Ovary (tissue), 9 donors: ENCODE results near the gene HRC. TPM values are rescaled to one million over a fixed set of nuclear protein-coding genes. Genes with fewer than 3 reads are reported as not detected.

Experiments used
- DNase-seq, 5 donors: peaks; one replicate each; pipeline ENCODE4 v3.0.0-alpha.2; 2019 to 2020
- H3K27ac ChIP-seq, 2 donors: fragments of 200-600 bp; one replicate each; pipeline versions ENCODE4 v1.5.1 to v1.8.0; 2019 to 2022
- H3K27me3 ChIP-seq: fragments of 200-600 bp; one replicate; pipeline ENCODE4 v1.8.0; 2022
- H3K36me3 ChIP-seq: fragments of 200-600 bp; sonication (generic); one replicate; pipeline ENCODE4 v1.5.1; 2019
- H3K4me1 ChIP-seq: one replicate; pipeline ENCODE4 v1.8.1; 2013; ENCODE audit warnings: mild to moderate bottlenecking, moderate library complexity; ENCODE audit not compliant: insufficient read depth
- H3K4me3 ChIP-seq: fragments of 200-600 bp; sonication (generic); one replicate; pipeline ENCODE4 v1.5.1; 2017
- H3K9me3 ChIP-seq, 2 donors: fragments of 200-600 bp in 1 of 2; sonication (generic) in 1 of 2; one replicate each; pipeline versions ENCODE4 v1.5.1 to v1.8.1; 2013 to 2019; ENCODE audit warnings: mild to moderate bottlenecking in 1 of 2, moderate library complexity in 1 of 2
- EP300 ChIP-seq: sonication (generic); formaldehyde crosslinking; IDR thresholded peaks from one replicate; pipeline ENCODE4 v1.6.1; 2017; ENCODE audit warnings: antibody characterized with exemption
- POLR2A ChIP-seq: fragments of 450-650 bp; IDR thresholded peaks from one replicate; pipeline ENCODE4 v1.6.1; 2017; ENCODE audit warnings: antibody characterized with exemption, mild to moderate bottlenecking, moderate library complexity
- WGBS, 3 donors: extraction: QIAGEN DNeasy Blood & Tissue Kit in 1 of 3; methylation state at CpG; one replicate each; pipeline versions ENCODE4 v1.1.5 to v1.1.7; 2013 to 2017; 5-methylcytosine and 5-hydroxymethylcytosine counted together
- intact Hi-C, 4 donors: fragments of 100-400 bp; cut with DNase I; formaldehyde crosslinking; loops; one replicate each; pipeline versions ENCODE4 v1.11.0 to v1.15.1; 2022 to 2023
- polyA plus RNA-seq, 2 donors: library from polyadenylated mRNA; stranded (reverse); fragments of 200-250 nt in 1 of 2; fragments of 350-450 nt in 1 of 2; fragmentation: Illumina TruSeq in 1 of 2; extraction: RNeasy Lipid Tissue Mini Kit (QIAGEN cat#74804) in 1 of 2; gene quantifications; one replicate each; pipeline ENCODE4 v1.2.3, GENCODE V29; 2013 to 2014
- total RNA-seq, 7 donors: library from RNA; depleted of rRNA in 2 of 7; stranded (reverse); fragments of >200 nt in 2 of 7; fragmentation: NEBNext Ultra II Directional in 3 of 7; extraction: Animal tissue kit (Norgen Biotek cat#: 25700) in 3 of 7; gene quantifications; one replicate each; pipeline versions ENCODE4 v1.1.0 to v1.2.4, GENCODE V29; 2016 to 2023
- TF ChIP-seq, protein P1 (sequence below), 3 donors: fragments of 450-650 bp in 2 of 3; fragments of 200-600 bp in 1 of 3; IDR thresholded peaks; one replicate each; pipeline versions ENCODE4 v1.5.1 to v1.8.0; 2016 to 2022; ENCODE audit warnings: antibody characterized with exemption in 3 of 3, mild to moderate bottlenecking in 1 of 3
- donor health status: DM: no; HTN: no; CAD: no; lungs with moderate emphysema.
- donor health status: DM: no; HTN: no; CAD: no.
- donor health status: Bipolar disorder and iron deficiency.
- donor health status: DM: yes; HTN: yes; CAD: no.
- donor health status: DM: no; HTN: no; CAD: no.
- donor health status: DM: yes; HTN: yes; CAD: no.

Gene HRC
- total and polyA plus RNA-seq, 9 donors: 0.36 to 10.5 (median 2.2) TPM

GRCh38 chr19:49102303-49102702 is 52.9 kb downstream of the HRC start:
- no peak for DNase-seq
- TF ChIP-seq POLR2A: no peak
- TF ChIP-seq EP300: no peak
- TF ChIP-seq, protein P1, sequence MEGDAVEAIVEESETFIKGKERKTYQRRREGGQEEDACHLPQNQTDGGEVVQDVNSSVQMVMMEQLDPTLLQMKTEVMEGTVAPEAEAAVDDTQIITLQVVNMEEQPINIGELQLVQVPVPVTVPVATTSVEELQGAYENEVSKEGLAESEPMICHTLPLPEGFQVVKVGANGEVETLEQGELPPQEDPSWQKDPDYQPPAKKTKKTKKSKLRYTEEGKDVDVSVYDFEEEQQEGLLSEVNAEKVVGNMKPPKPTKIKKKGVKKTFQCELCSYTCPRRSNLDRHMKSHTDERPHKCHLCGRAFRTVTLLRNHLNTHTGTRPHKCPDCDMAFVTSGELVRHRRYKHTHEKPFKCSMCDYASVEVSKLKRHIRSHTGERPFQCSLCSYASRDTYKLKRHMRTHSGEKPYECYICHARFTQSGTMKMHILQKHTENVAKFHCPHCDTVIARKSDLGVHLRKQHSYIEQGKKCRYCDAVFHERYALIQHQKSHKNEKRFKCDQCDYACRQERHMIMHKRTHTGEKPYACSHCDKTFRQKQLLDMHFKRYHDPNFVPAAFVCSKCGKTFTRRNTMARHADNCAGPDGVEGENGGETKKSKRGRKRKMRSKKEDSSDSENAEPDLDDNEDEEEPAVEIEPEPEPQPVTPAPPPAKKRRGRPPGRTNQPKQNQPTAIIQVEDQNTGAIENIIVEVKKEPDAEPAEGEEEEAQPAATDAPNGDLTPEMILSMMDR (IDR thresholded peaks at IDR 0.05): no peak
- Histone ChIP-seq H3K27me3 (no peaks in the 10 kb centered on the region), H3K4me1 (no peaks in the 10 kb centered on the region), H3K27ac (no peak overlapping the region), H3K9me3 (no peaks in the 10 kb centered on the region), H3K36me3 (no peaks in the 10 kb centered on the region), H3K4me3 (no peak overlapping the region)
- intact Hi-C loops: loop anchor here in 1 of 4 donors (5.0 kb wide), 1 partner anchor 45 kb away; no protein-coding TSS in a partner anchor
- 79 to 83% (median 81%) methylated on average over 12 of the region's 12 CpGs for WGBS, 3 donors

Other genes with a start within 250 kb of the HRC start
- gene DHDH, start 221.7 kb downstream of the HRC start, total RNA-seq: under 1 TPM in 4 of 7 donors, not detected in 3; 0.28 to 0.78 (median 0.68) TPM
- under 1 TPM in 1 of 2 donors, not detected in 1; 0.52 TPM for gene DHDH, start 221.7 kb downstream of the HRC start, polyA plus RNA-seq
- gene BAX, start 200.5 kb downstream of the HRC start, total RNA-seq: 10 to 100 TPM; 10.6 to 57.7 (median 45.9) TPM
- gene BAX, start 200.5 kb downstream of the HRC start, polyA plus RNA-seq: 10 to 100 TPM; 14.6 to 48.1 TPM
- 1,000 to 10,000 TPM; 1,608 to 2,908 (median 2,022) TPM for gene FTL, start 190.1 kb downstream of the HRC start, total RNA-seq
- gene FTL, start 190.1 kb downstream of the HRC start, polyA plus RNA-seq: 1,000 to 10,000 TPM; 2,697 to 3,617 TPM
- gene GYS1, start 162.1 kb downstream of the HRC start, total RNA-seq: 10 to 100 TPM; 16.3 to 33.6 (median 29.0) TPM
- gene GYS1, start 162.1 kb downstream of the HRC start, polyA plus RNA-seq: 10 to 100 TPM; 17.0 to 32.5 TPM
- gene RUVBL2, start 161.5 kb downstream of the HRC start, total RNA-seq: 100 to 1,000 TPM in 1 of 7 donors, 10 to 100 TPM in 6; 44.8 to 101 (median 56.6) TPM
- gene RUVBL2, start 161.5 kb downstream of the HRC start, polyA plus RNA-seq: 10 to 100 TPM; 11.4 to 53.1 TPM
- not detected for gene LHB, start 138.3 kb downstream of the HRC start, total RNA-seq
- gene LHB, start 138.3 kb downstream of the HRC start, polyA plus RNA-seq: not detected
- gene CGB3, start 131.1 kb downstream of the HRC start, total RNA-seq: not detected
- not detected for gene CGB3, start 131.1 kb downstream of the HRC start, polyA plus RNA-seq
- gene CGB2, start 123.5 kb downstream of the HRC start, total RNA-seq: not detected
- not detected for gene CGB2, start 123.5 kb downstream of the HRC start, polyA plus RNA-seq
- gene CGB1, start 118.5 kb downstream of the HRC start, total RNA-seq: not detected
- gene CGB1, start 118.5 kb downstream of the HRC start, polyA plus RNA-seq: not detected
- gene CGB5, start 111.5 kb downstream of the HRC start, total RNA-seq: not detected
- gene CGB5, start 111.5 kb downstream of the HRC start, polyA plus RNA-seq: not detected
- under 1 TPM in 1 of 7 donors, not detected in 6; 0.46 TPM for gene CGB8, start 106.3 kb downstream of the HRC start, total RNA-seq
- gene CGB8, start 106.3 kb downstream of the HRC start, polyA plus RNA-seq: not detected
- gene CGB7, start 97.6 kb downstream of the HRC start, total RNA-seq: not detected
- gene CGB7, start 97.6 kb downstream of the HRC start, polyA plus RNA-seq: under 1 TPM in 1 of 2 donors, not detected in 1; 0.15 TPM
- gene NTF4, start 90.6 kb downstream of the HRC start, total RNA-seq: under 1 TPM in 3 of 7 donors, not detected in 4; 0.23 to 0.46 (median 0.27) TPM
- gene NTF4, start 90.6 kb downstream of the HRC start, polyA plus RNA-seq: under 1 TPM in 1 of 2 donors, not detected in 1; 0.13 TPM
- not detected for gene KCNA7, start 82.7 kb downstream of the HRC start, total RNA-seq
- not detected for gene KCNA7, start 82.7 kb downstream of the HRC start, polyA plus RNA-seq
- gene SNRNP70, start 69.9 kb downstream of the HRC start, total RNA-seq: 100 to 1,000 TPM; 181 to 284 (median 252) TPM
- gene SNRNP70, start 69.9 kb downstream of the HRC start, polyA plus RNA-seq: 100 to 1,000 TPM; 133 to 366 TPM
- gene LIN7B, start 41.0 kb downstream of the HRC start, total RNA-seq: 1 to 10 TPM; 6.6 to 9.8 (median 8.5) TPM
- gene LIN7B, start 41.0 kb downstream of the HRC start, polyA plus RNA-seq: 1 to 10 TPM in 1 of 2 donors, under 1 TPM in 1; 0.82 to 8.9 TPM
- gene C19orf73, start 36.3 kb downstream of the HRC start, total RNA-seq: 1 to 10 TPM in 1 of 7 donors, under 1 TPM in 3, not detected in 3; 0.45 to 1.5 (median 0.46) TPM
- under 1 TPM in 1 of 2 donors, not detected in 1; 0.42 TPM for gene C19orf73, start 36.3 kb downstream of the HRC start, polyA plus RNA-seq
- 1 to 10 TPM in 6 of 7 donors, under 1 TPM in 1; 0.72 to 6.1 (median 3.2) TPM for gene PPFIA3, start 35.9 kb downstream of the HRC start, total RNA-seq
- gene PPFIA3, start 35.9 kb downstream of the HRC start, polyA plus RNA-seq: 1 to 10 TPM in 1 of 2 donors, under 1 TPM in 1; 0.55 to 5.8 TPM
- gene TRPM4, start 2.4 kb upstream of the HRC start, total RNA-seq: 10 to 100 TPM in 2 of 7 donors, 1 to 10 TPM in 5; 1.2 to 12.2 (median 8.2) TPM
- gene TRPM4, start 2.4 kb upstream of the HRC start, polyA plus RNA-seq: 1 to 10 TPM; 1.1 to 5.1 TPM
- gene SLC6A16, start 169.8 kb upstream of the HRC start, total RNA-seq: 1 to 10 TPM; 1.8 to 9.3 (median 4.6) TPM
- gene SLC6A16, start 169.8 kb upstream of the HRC start, polyA plus RNA-seq: 1 to 10 TPM; 3.3 to 5.3 TPM
- 10 to 100 TPM in 1 of 7 donors, 1 to 10 TPM in 6; 1.5 to 11.6 (median 5.4) TPM for gene CD37, start 180.0 kb upstream of the HRC start, total RNA-seq
- 10 to 100 TPM in 1 of 2 donors, 1 to 10 TPM in 1; 3.5 to 21.5 TPM for gene CD37, start 180.0 kb upstream of the HRC start, polyA plus RNA-seq
- gene TEAD2, start 207.0 kb upstream of the HRC start, total RNA-seq: 10 to 100 TPM; 27.8 to 63.1 (median 47.3) TPM
- 10 to 100 TPM; 34.0 to 38.4 TPM for gene TEAD2, start 207.0 kb upstream of the HRC start, polyA plus RNA-seq
- 1 to 10 TPM in 5 of 7 donors, under 1 TPM in 1, not detected in 1; 0.22 to 2.4 (median 1.3) TPM for gene DKKL1, start 208.5 kb upstream of the HRC start, total RNA-seq
- under 1 TPM; 0.35 to 0.42 TPM for gene DKKL1, start 208.5 kb upstream of the HRC start, polyA plus RNA-seq
- under 1 TPM in 1 of 7 donors, not detected in 6; 0.23 TPM for gene KASH5, start 232.9 kb upstream of the HRC start, total RNA-seq
- gene KASH5, start 232.9 kb upstream of the HRC start, polyA plus RNA-seq: under 1 TPM in 1 of 2 donors, not detected in 1; 0.15 TPM